Measurements from ENCODE around the gene GRHPR. TPM values are rescaled to one million over a fixed set of nuclear protein-coding genes. Genes with fewer than 3 reads are reported as not detected.
A peak's percentile ranks its signal among the peaks of the same experiment; 100 is the strongest.

GRHPR gene
- total RNA-seq, 2 donors from 2014 or later = 105 to 128 TPM

DNA sequence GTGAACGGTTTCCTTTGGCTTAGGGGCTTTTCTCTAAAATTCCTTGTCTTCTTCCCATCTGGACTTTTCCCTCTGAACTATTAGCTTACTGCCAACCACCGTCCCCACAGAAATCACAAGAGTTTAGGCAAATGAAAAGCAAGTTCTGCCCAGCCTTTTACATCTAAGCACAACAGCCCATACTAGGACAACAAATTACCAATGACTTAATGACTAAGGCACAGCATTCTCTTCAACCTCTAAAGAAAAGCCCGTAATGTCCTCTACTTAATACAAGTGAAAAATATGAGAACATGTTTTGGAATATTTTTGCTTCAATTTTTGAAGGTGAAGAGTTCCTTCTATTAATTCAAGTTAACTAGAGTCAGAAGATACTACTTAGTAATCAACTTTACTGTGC, 41.5 kb downstream of the GRHPR start:
- no peaks in the 10 kb centered on the region for H3K9me3 Mint-ChIP-seq
- H3K27ac ChIP-seq (ENCODE audit: low read depth, low read length) = no peak overlapping the region
- peak overlapping the region; percentile 90 for H3K4me3 Mint-ChIP-seq
- peak overlapping the region; percentile 100 for H3K27ac Mint-ChIP-seq
- no peak for DNase-seq
- H3K36me3 Mint-ChIP-seq (ENCODE audit: low read depth) = peaks cover 15% of the 10 kb centered on the region
- H3K9me3 ChIP-seq (ENCODE audit: control insufficient read depth, low read length) = no peaks in the 10 kb centered on the region
- WGBS, 2 experiments (ENCODE audit: insufficient coverage in 1 of 2, insufficient read length in 1 of 2) = 43 to 48% methylated on average over 2 to 3 of the region's 3 CpGs
- peaks cover 6% of the 10 kb centered on the region for H3K36me3 ChIP-seq (ENCODE audit: control insufficient read depth, insufficient read depth, low read length)
- no peaks in the 10 kb centered on the region for H3K27me3 ChIP-seq (ENCODE audit: control insufficient read depth, insufficient read depth, low read length, poor library complexity, severe bottlenecking)
- no peaks in the 10 kb centered on the region for H3K27me3 Mint-ChIP-seq (ENCODE audit: insufficient read depth)
- H3K4me1 ChIP-seq (ENCODE audit: control insufficient read depth, insufficient read depth, low read length) = no peaks in the 10 kb centered on the region
- H3K4me1 Mint-ChIP-seq = peaks cover 22% of the 10 kb centered on the region
- H3K4me3 ChIP-seq (ENCODE audit: low read length) = peak overlapping the region; percentile 93
- TF ChIP-seq CTCF (conservative IDR thresholded peaks at IDR 0.05) = no peak
- peak overlapping the region; percentile 70 for H3K9ac ChIP-seq (ENCODE audit: extremely low read depth, low read length, poor library complexity, severe bottlenecking)

DNA sequence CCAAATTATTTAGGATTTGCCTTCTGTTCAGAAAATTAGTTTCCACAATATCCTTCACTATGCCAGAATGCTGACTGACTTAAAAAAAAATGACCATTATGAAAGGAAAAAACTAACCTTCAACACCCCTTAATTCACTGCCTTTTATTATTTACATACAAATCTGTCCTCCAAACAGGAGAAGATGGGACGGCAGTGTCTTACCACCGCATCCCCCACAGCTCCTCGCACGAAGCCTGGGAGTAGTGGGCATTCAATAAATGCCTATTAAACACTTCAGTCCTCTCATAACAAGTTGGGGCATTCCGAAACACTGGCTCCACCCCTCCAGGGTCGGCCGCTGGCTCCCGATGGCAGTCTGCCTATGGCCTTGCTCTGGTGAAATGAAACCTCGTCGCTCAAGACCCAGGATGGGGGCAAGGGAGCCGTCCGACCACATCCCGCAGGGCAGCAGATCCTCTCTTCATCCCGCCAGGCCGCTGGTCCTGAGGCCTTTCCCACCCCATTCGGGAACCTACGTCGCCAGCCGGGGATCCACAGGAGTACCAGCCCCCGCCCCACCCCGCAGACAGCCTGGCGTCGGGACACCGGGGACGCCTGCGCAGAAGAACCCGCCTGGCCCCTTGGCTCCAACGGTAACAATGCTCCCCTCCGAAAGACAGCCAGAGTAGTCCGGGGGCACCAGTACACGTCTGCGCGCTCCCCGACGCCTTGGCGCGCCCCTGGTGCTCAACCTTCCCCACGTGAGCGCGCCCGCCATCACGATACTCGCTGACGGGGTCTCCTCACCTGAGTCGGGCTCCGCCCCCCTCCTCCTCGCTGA, 42.1 kb downstream of the GRHPR start:
- no peak for DNase-seq
- H3K9ac ChIP-seq (ENCODE audit: extremely low read depth, low read length, poor library complexity, severe bottlenecking) = peak overlapping the region; percentile 70
- H3K36me3 Mint-ChIP-seq (ENCODE audit: low read depth) = peaks cover 15% of the 10 kb centered on the region
- peaks cover 6% of the 10 kb centered on the region for H3K36me3 ChIP-seq (ENCODE audit: control insufficient read depth, insufficient read depth, low read length)
- peak overlapping the region; percentile 100 for H3K27ac Mint-ChIP-seq
- no peaks in the 10 kb centered on the region for H3K27me3 ChIP-seq (ENCODE audit: control insufficient read depth, insufficient read depth, low read length, poor library complexity, severe bottlenecking)
- H3K27ac ChIP-seq (ENCODE audit: low read depth, low read length) = peak overlapping the region; percentile 97
- no peaks in the 10 kb centered on the region for H3K27me3 Mint-ChIP-seq (ENCODE audit: insufficient read depth)
- H3K4me1 ChIP-seq (ENCODE audit: control insufficient read depth, insufficient read depth, low read length) = no peaks in the 10 kb centered on the region
- peaks cover 22% of the 10 kb centered on the region for H3K4me1 Mint-ChIP-seq
- no peaks in the 10 kb centered on the region for H3K9me3 ChIP-seq (ENCODE audit: control insufficient read depth, low read length)
- peak overlapping the region; percentile 93 for H3K4me3 ChIP-seq (ENCODE audit: low read length)
- 0 to 1% methylated on average over 17 to 47 of the region's 47 CpGs for WGBS, 2 experiments (ENCODE audit: insufficient coverage in 1 of 2, insufficient read length in 1 of 2)
- no peak for TF ChIP-seq CTCF (conservative IDR thresholded peaks at IDR 0.05)
- H3K4me3 Mint-ChIP-seq = peak overlapping the region; percentile 90
- no peaks in the 10 kb centered on the region for H3K9me3 Mint-ChIP-seq

DNA sequence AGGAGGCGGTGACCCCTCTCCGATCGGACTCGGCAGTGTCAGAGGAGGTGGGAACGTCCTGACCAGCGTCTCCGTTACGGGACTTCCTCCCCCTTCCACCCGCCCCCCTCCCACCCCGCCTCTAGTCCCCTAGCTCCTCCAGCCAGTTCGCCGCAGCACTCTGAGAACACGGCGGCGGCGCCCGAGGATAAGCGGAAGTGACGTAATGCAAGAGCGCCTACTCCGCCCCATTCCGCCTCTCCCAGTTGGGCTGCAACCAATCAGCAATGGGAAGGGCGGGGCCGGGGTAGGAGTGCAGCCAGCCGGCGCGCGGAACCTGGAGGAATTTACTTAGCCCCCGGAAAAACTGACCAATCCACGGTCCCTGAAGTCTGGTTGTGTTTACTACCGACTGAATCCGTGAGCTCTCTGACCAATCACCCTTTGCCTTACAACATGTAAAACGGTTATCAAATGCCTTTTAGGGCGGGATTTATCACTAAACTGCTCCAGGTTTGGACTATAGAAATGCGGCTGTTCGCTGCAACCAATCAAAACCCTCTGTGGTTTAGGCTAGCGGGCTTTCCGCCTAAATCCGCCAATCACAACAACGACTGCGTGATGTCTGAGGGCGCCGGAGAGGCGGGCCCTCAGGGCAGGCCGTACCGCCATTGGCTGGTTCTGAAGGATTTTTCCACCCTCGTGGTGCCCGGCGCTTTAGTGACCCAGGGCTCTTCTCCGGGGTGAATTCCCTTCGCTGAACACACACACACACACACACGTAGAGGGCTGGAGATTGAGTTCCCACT, 42.9 kb downstream of the GRHPR start, which contains the start of gene ZBTB5:
Gene ZBTB5 (minus strand): TSS at position 202 of the 788 bp plus-strand sequence. CDS start 22,899 bp downstream, outside the sequence.
- Mint-ChIP-seq H3K4me3 (peak within 1 kb of the TSS; percentile 90), H3K27ac (peak within 1 kb of the TSS; percentile 100)
- DNase-seq = peak; percentile 100

More for the DNA sequence above, 42.9 kb downstream of the GRHPR start, which contains the start of gene ZBTB5:
- WGBS, 2 experiments (ENCODE audit: insufficient coverage in 1 of 2, insufficient read length in 1 of 2) = 0% methylated on average over 18 to 43 of the region's 52 CpGs
- H3K9me3 Mint-ChIP-seq = no peaks in the 10 kb centered on the region
- H3K36me3 Mint-ChIP-seq (ENCODE audit: low read depth) = peaks cover 15% of the 10 kb centered on the region
- Histone ChIP-seq H3K9ac (ENCODE audit: extremely low read depth, low read length, poor library complexity, severe bottlenecking) (peak within 1 kb of the TSS; percentile 93), H3K27ac (ENCODE audit: low read depth, low read length) (peak within 1 kb of the TSS; percentile 99), H3K36me3 (ENCODE audit: control insufficient read depth, insufficient read depth, low read length) (peaks cover 6% of the 10 kb centered on the region), H3K4me1 (ENCODE audit: control insufficient read depth, insufficient read depth, low read length) (no peaks in the 10 kb centered on the region), H3K4me3 (ENCODE audit: low read length) (peak within 1 kb of the TSS; percentile 93), H3K27me3 (ENCODE audit: control insufficient read depth, insufficient read depth, low read length, poor library complexity, severe bottlenecking) (no peaks in the 10 kb centered on the region), H3K9me3 (ENCODE audit: control insufficient read depth, low read length) (no peaks in the 10 kb centered on the region)
- peaks cover 22% of the 10 kb centered on the region for H3K4me1 Mint-ChIP-seq
- no peak for TF ChIP-seq CTCF (conservative IDR thresholded peaks at IDR 0.05)
- no peaks in the 10 kb centered on the region for H3K27me3 Mint-ChIP-seq (ENCODE audit: insufficient read depth)
